Measurements from ENCODE around the gene DISC1.

GRCh38 chr1:231810415-231810814 is 183.8 kb downstream of the DISC1 start:
- TF ChIP-seq CTCF (IDR thresholded peaks at IDR 0.05; ENCODE audit: low read depth, low read length) (no peak), EZH2phosphoT487 (IDR thresholded peaks at IDR 0.05; ENCODE audit: low read depth) (no peak)
